ENCODE measurements around the gene PIP5K1C. TPM values are rescaled to one million over a fixed set of nuclear protein-coding genes. Genes with fewer than 3 reads are reported as not detected.

Gene PIP5K1C
- total RNA-seq, 1 donor from 2014 or later = 57.7 TPM

GRCh38 chr19:3622224-3622623 is 78.0 kb downstream of the PIP5K1C start:
- DNase-seq = no peak

- no peak for DNase-seq
Observed at GRCh38 chr19:3621689-3622088, 78.6 kb downstream of the PIP5K1C start.

- DNase-seq = no peak
Observed at GRCh38 chr19:3620817-3621547, 79.3 kb downstream of the PIP5K1C start.

- no peak for DNase-seq
Observed at GRCh38 chr19:3620145-3620816, 80.0 kb downstream of the PIP5K1C start.

- DNase-seq = no peak
Observed at GRCh38 chr19:3619631-3620012, 80.6 kb downstream of the PIP5K1C start.

- no peak for DNase-seq
Observed at GRCh38 chr19:3618811-3619630, 81.2 kb downstream of the PIP5K1C start.

GRCh38 chr19:3618144-3618810 is 82.0 kb downstream of the PIP5K1C start:
- DNase-seq = peak; percentile 72

GRCh38 chr19:3617463-3617862 is 82.8 kb downstream of the PIP5K1C start:
- DNase-seq = no peak

- no peak for DNase-seq
Observed at GRCh38 chr19:3615524-3616135, 84.6 kb downstream of the PIP5K1C start.

GRCh38 chr19:3614858-3615505 is 85.3 kb downstream of the PIP5K1C start:
- DNase-seq = no peak

- DNase-seq = no peak
Observed at GRCh38 chr19:3613818-3614661, 86.2 kb downstream of the PIP5K1C start.

- no peak for DNase-seq
Observed at GRCh38 chr19:3612901-3613741, 87.1 kb downstream of the PIP5K1C start.

- DNase-seq = no peak
Observed at GRCh38 chr19:3612330-3612729, 87.9 kb downstream of the PIP5K1C start.

GRCh38 chr19:3611841-3612240 is 88.4 kb downstream of the PIP5K1C start:
- DNase-seq = no peak

GRCh38 chr19:3610745-3611717 is 89.2 kb downstream of the PIP5K1C start:
- no peak for DNase-seq

GRCh38 chr19:3609779-3610719 is 90.2 kb downstream of the PIP5K1C start:
- DNase-seq = peak; percentile 31

GRCh38 chr19:3608750-3609322 is 91.4 kb downstream of the PIP5K1C start:
- peak; percentile 66 for DNase-seq
